K562 treated with DMSO at 1 percent for 48 hours (cell line): Measurements from ENCODE around the gene LEFTY2. TPM values are rescaled to one million over a fixed set of nuclear protein-coding genes. Genes with fewer than 3 reads are reported as not detected.

Experiments
- total RNA-seq: library from RNA; unstranded; fragments of 300-600 nt; gene quantifications from 2 replicates; pipeline ENCODE4 v1.2.3, GENCODE V29; 2022; ENCODE audit warnings: low replicate concordance; ENCODE audit errors: extremely low read depth

Gene LEFTY2, protein sequence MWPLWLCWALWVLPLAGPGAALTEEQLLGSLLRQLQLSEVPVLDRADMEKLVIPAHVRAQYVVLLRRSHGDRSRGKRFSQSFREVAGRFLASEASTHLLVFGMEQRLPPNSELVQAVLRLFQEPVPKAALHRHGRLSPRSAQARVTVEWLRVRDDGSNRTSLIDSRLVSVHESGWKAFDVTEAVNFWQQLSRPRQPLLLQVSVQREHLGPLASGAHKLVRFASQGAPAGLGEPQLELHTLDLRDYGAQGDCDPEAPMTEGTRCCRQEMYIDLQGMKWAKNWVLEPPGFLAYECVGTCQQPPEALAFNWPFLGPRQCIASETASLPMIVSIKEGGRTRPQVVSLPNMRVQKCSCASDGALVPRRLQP
- not detected in 2 replicates for total RNA-seq

GRCh38 chr1:225941187-225941941, at the start of gene LEFTY2:
LEFTY2 (minus strand) TSS chr1:225941220; CDS start chr1:225941140, 80 bp downstream.

GRCh38 chr1:225923692-225924555, 17.1 kb downstream of the LEFTY2 start, which contains the start of gene PYCR2:
PYCR2 (minus strand) TSS chr1:225924250; CDS start chr1:225924110, 140 bp downstream.

GRCh38 chr1:225888898-225889601, 52.0 kb downstream of the LEFTY2 start, which contains the start of gene LEFTY1:
LEFTY1 (minus strand) TSS chr1:225889146; CDS start chr1:225889066, 80 bp downstream.

Other genes starting within 250 kb of the LEFTY2 start
- not detected in 2 replicates for gene SRP9, start 163.4 kb downstream of the LEFTY2 start, total RNA-seq
- not detected in 2 replicates for gene EPHX1, start 131.1 kb downstream of the LEFTY2 start, total RNA-seq
- not detected in 2 replicates for gene TMEM63A, start 58.8 kb downstream of the LEFTY2 start, total RNA-seq
- gene LEFTY1, start 52.1 kb downstream of the LEFTY2 start, total RNA-seq, result not detected in 2 replicates
- gene PYCR2, start 17.0 kb downstream of the LEFTY2 start, total RNA-seq, result 279 TPM in 1 of 2 replicates, not detected in the other
- gene SDE2, start 58.1 kb upstream of the LEFTY2 start, total RNA-seq, result not detected in 2 replicates
- 508 TPM in 1 of 2 replicates, not detected in the other for gene H3-3A, start 121.5 kb upstream of the LEFTY2 start, total RNA-seq
- not detected in 2 replicates for gene ACBD3, start 245.5 kb upstream of the LEFTY2 start, total RNA-seq